Keratinocyte (primary cell): Measurements from ENCODE around the gene RABGAP1. TPM values are rescaled to one million over a fixed set of nuclear protein-coding genes. Genes with fewer than 3 reads are reported as not detected.

Source experiments
- DNase-seq: peaks from one replicate; pipeline ENCODE4 v3.0.0-alpha.2; 2011; ENCODE audit warnings: low read depth, missing footprints, low spot score
- FAIRE-seq: peaks from 2 replicates; lab custom pipeline; 2011; peaks lifted over from hg19 to GRCh38; lab: Jason Lieb, UNC
- H2AFZ ChIP-seq: 2 replicates; pipeline ENCODE4 v1.6.0; 2012; ENCODE audit warnings: low read length, control low read depth, inconsistent platforms; ENCODE audit not compliant: control insufficient read depth
- H3K27ac ChIP-seq: 2 replicates; pipeline ENCODE4 v1.5.1; 2011; ENCODE audit warnings: low read length; ENCODE audit not compliant: control insufficient read depth, insufficient read depth
- H3K27me3 ChIP-seq: 3 replicates; pipeline ENCODE4 v1.6.0; 2011; ENCODE audit warnings: low read length; ENCODE audit not compliant: control insufficient read depth, insufficient read depth; ENCODE audit errors: extremely low read depth
- H3K36me3 ChIP-seq, 2 experiments: 2 replicates in 1 of 2; 3 replicates in 1 of 2; pipeline ENCODE4 v1.5.1; 2011; ENCODE audit warnings: low read length in 2 of 2, mild to moderate bottlenecking in 1 of 2; ENCODE audit not compliant: control insufficient read depth in 2 of 2, insufficient read depth in 2 of 2; ENCODE audit errors: extremely low read depth in 1 of 2
- H3K4me1 ChIP-seq: 3 replicates; pipeline ENCODE4 v1.5.1; 2011; ENCODE audit warnings: low read length; ENCODE audit not compliant: control insufficient read depth, insufficient read depth; ENCODE audit errors: extremely low read depth
- H3K4me2 ChIP-seq: 3 replicates; pipeline ENCODE4 v1.6.0; 2011; ENCODE audit warnings: low read depth, low read length; ENCODE audit not compliant: control insufficient read depth, insufficient read depth; ENCODE audit errors: extremely low read depth
- H3K4me3 ChIP-seq, 3 experiments: fragments of 200-600 bp in 1 of 3; sonication (generic) in 1 of 3; 2 replicates in 2 of 3; 3 replicates in 1 of 3; pipeline ENCODE4 v1.5.1; 2011 to 2016; ENCODE audit warnings: low read length in 3 of 3, mild to moderate bottlenecking in 3 of 3, control low read depth in 2 of 3, inconsistent platforms in 1 of 3, low read depth in 1 of 3, mixed read lengths in 1 of 3, mixed run types in 1 of 3, moderate library complexity in 1 of 3; ENCODE audit not compliant: control insufficient read depth in 2 of 3, insufficient read depth in 2 of 3; ENCODE audit errors: extremely low read depth in 1 of 3
- H3K79me2 ChIP-seq: 2 replicates; pipeline ENCODE4 v1.6.0; 2012; ENCODE audit warnings: low read length; ENCODE audit not compliant: control insufficient read depth, insufficient read depth
- H3K9ac ChIP-seq: 3 replicates; pipeline ENCODE4 v1.6.0; 2011; ENCODE audit warnings: low read length; ENCODE audit not compliant: control insufficient read depth, insufficient read depth; ENCODE audit errors: extremely low read depth
- H3K9me1 ChIP-seq: 3 replicates; pipeline ENCODE4 v1.6.0; 2011; ENCODE audit warnings: low read length; ENCODE audit not compliant: control insufficient read depth, insufficient read depth; ENCODE audit errors: extremely low read depth
- H3K9me3 ChIP-seq: 2 replicates; pipeline ENCODE4 v1.5.1; 2012; ENCODE audit warnings: low read depth, low read length; ENCODE audit not compliant: control insufficient read depth
- H4K20me1 ChIP-seq: 3 replicates; pipeline ENCODE4 v1.6.0; 2011; ENCODE audit warnings: low read length; ENCODE audit not compliant: control insufficient read depth, insufficient read depth; ENCODE audit errors: extremely low read depth
- CTCF ChIP-seq, 3 experiments: IDR thresholded peaks in 1 of 3; conservative IDR thresholded peaks in 1 of 3; optimal IDR thresholded peaks in 1 of 3; 2 replicates in 2 of 3; 3 replicates in 1 of 3; pipeline versions ENCODE3 to v1.5.1; 2011; ENCODE audit warnings: low read length in 3 of 3, mild to moderate bottlenecking in 3 of 3, moderate library complexity in 2 of 3, control low read depth in 1 of 3, inconsistent platforms in 1 of 3; ENCODE audit not compliant: insufficient read depth in 2 of 3; ENCODE audit errors: extremely low read depth in 1 of 3
- EZH2 ChIP-seq: IDR thresholded peaks from one replicate; pipeline ENCODE4 v1.6.1; 2012; ENCODE audit warnings: inconsistent platforms, mild to moderate bottlenecking, low read length, moderate library complexity
- dilution Hi-C: fragments of 300-500 bp; cut with MboI; formaldehyde crosslinking; loops from one replicate; pipeline ENCODE4 v1.7.0; 2020; ENCODE audit warnings: low sequenced_read_pairs; ENCODE audit not compliant: extremely low pct_ligation_motif_present
- polyA plus RNA-seq, 5 experiments: library from polyadenylated mRNA; depleted of rRNA in 3 of 5; stranded (reverse) in 3 of 5; stranded (forward) in 1 of 5; unstranded in 1 of 5; fragments of >200 nt; gene quantifications; 1 replicate in 1 of 5; 2 replicates in 3 of 5; 3 replicates in 1 of 5; pipeline versions ENCODE4 v1.2.1 to v1.2.3, GENCODE V29; 2011 to 2012; ENCODE audit warnings: missing spikeins in 2 of 5, low read depth in 1 of 5, low replicate concordance in 1 of 5

Gene RABGAP1
- polyA plus RNA-seq, 1 donor (not counting 4 experiments of a cell fraction or from before 2014, with no cell fraction given) = 40.6 TPM

GRCh38 chr9:122978601-122979000 lies 37.8 kb downstream of the RABGAP1 start:
- Histone ChIP-seq H3K27me3 (no peaks in the 10 kb centered on the region), H4K20me1 (no peaks in the 10 kb centered on the region), H3K4me1 (no peaks in the 10 kb centered on the region), H2AFZ (no peak overlapping the region), H3K9ac (no peak overlapping the region), H3K9me3 (no peaks in the 10 kb centered on the region), H3K4me3 (no peak overlapping the region), H3K27ac (no peak overlapping the region), H3K9me1 (no peaks in the 10 kb centered on the region), H3K36me3 (no peaks in the 10 kb centered on the region), H3K79me2 (peaks cover 14% of the 10 kb centered on the region), H3K4me2 (no peak overlapping the region)
- no peak for FAIRE-seq
- TF ChIP-seq EZH2 (no peak), CTCF (optimal IDR thresholded peaks at IDR 0.05 in 1 of 3, IDR thresholded peaks at IDR 0.05 in 1 of 3, conservative IDR thresholded peaks at IDR 0.05 in 1 of 3; ENCODE audit: extremely low read depth in 1 of 3, insufficient read depth in 2 of 3, low read length in 3 of 3) (no peak)
- dilution Hi-C loops = no loop called here
- DNase-seq = no peak

DNA sequence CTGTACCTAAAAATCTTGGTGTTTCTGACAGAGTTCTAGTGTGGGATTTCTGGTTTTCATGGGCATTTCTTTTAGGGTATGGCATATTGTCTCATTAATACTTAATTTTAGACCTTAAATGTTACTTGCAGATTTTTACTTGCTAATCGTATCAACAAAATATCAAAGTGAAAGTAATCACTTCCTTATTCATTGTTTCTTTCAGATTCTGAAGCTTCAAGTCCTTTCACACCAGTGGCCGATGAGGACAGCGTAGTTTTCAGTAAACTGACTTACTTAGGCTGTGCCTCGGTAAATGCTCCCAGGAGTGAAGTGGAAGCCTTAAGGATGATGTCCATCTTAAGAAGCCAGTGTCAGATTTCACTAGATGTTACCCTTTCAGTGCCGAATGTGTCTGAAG lies 45.2 kb downstream of the RABGAP1 start:
- Histone ChIP-seq H3K9me1 (no peaks in the 10 kb centered on the region), H3K36me3 (peaks cover 8 to 10% of the 10 kb centered on the region in 2 experiments), H3K4me3 (no peak overlapping the region), H3K4me2 (no peak overlapping the region), H3K4me1 (no peaks in the 10 kb centered on the region), H4K20me1 (no peaks in the 10 kb centered on the region), H3K27me3 (no peaks in the 10 kb centered on the region), H3K9ac (no peak overlapping the region), H3K27ac (no peak overlapping the region), H3K79me2 (peaks cover 2% of the 10 kb centered on the region), H3K9me3 (no peaks in the 10 kb centered on the region), H2AFZ (no peak overlapping the region)
- dilution Hi-C loops = no loop called here
- no peak for TF ChIP-seq CTCF (optimal IDR thresholded peaks at IDR 0.05 in 1 of 3, IDR thresholded peaks at IDR 0.05 in 1 of 3, conservative IDR thresholded peaks at IDR 0.05 in 1 of 3; ENCODE audit: extremely low read depth in 1 of 3, insufficient read depth in 2 of 3, low read length in 3 of 3)
- no peak for TF ChIP-seq EZH2
- no peak for FAIRE-seq
- DNase-seq = no peak
